CD4-positive, alpha-beta T cell (primary cell): ENCODE measurements around the gene PKNOX2. TPM values are rescaled to one million over a fixed set of nuclear protein-coding genes. Genes with fewer than 3 reads are reported as not detected.

Experiments
- ATAC-seq: fragments of 200-7000 bp; cut with Tn5 transposase; one replicate; pipeline ENCODE4 v1.10.0; 2022; ENCODE audit warnings: mild to moderate bottlenecking; ENCODE audit not compliant: poor library complexity
- CTCF ChIA-PET: fragments of 350-600 bp; sonication (Branson Sonifier 250); formaldehyde crosslinking; loops from one replicate; lab custom pipeline; 2021; ENCODE audit warnings: antibody characterized with exemption, inconsistent platforms; lab: Charles Lee
- POLR2A ChIA-PET: fragments of 350-600 bp; sonication (Branson Sonifier 250); formaldehyde crosslinking; loops from one replicate; lab custom pipeline; 2021; ENCODE audit warnings: antibody characterized with exemption, inconsistent platforms; lab: Charles Lee
- DNase-seq, 14 experiments: peaks; one replicate each; pipeline ENCODE4 v3.0.0-alpha.2; 2013 to 2020; ENCODE audit warnings: mixed read lengths in 2 of 14
- H3K27ac ChIP-seq, 2 donors: one replicate each; pipeline versions ENCODE4 v1.5.1 to v1.7.0; 2013; ENCODE audit warnings: low read length in 2 of 2, low read depth in 1 of 2, mild to moderate bottlenecking in 1 of 2
- H3K27me3 ChIP-seq, 2 experiments: 1 replicate in 1 of 2; 2 replicates in 1 of 2; pipeline versions ENCODE4 v1.6.1 to v1.7.0; 2013; ENCODE audit warnings: low read length in 2 of 2, control low read depth in 1 of 2, mild to moderate bottlenecking in 1 of 2, moderate library complexity in 1 of 2; ENCODE audit not compliant: insufficient read depth in 2 of 2, control insufficient read depth in 1 of 2
- H3K36me3 ChIP-seq: one replicate; pipeline ENCODE4 v1.6.1; 2013; ENCODE audit warnings: low read length, control low read depth; ENCODE audit not compliant: insufficient read depth
- H3K4me1 ChIP-seq: one replicate; pipeline ENCODE4 v1.6.1; 2013; ENCODE audit warnings: low read length, control low read depth; ENCODE audit not compliant: insufficient read depth
- H3K4me3 ChIP-seq: one replicate; pipeline ENCODE4 v1.5.1; 2013; ENCODE audit warnings: mild to moderate bottlenecking, low read length, moderate library complexity
- H3K9me3 ChIP-seq, 2 experiments: 1 replicate in 1 of 2; 2 replicates in 1 of 2; pipeline versions ENCODE4 v1.6.1 to v1.7.0; 2013; ENCODE audit warnings: low read length in 2 of 2, mild to moderate bottlenecking in 2 of 2, control low read depth in 1 of 2, moderate library complexity in 1 of 2; ENCODE audit not compliant: control insufficient read depth in 1 of 2, insufficient read depth in 1 of 2
- H3K27ac Mint-ChIP-seq: one replicate; pipeline ENCODE4 v1.8.0; 2020; ENCODE audit warnings: mixed read lengths
- H3K27me3 Mint-ChIP-seq: one replicate; pipeline ENCODE4 v1.8.0; 2021; ENCODE audit warnings: mixed read lengths
- H3K36me3 Mint-ChIP-seq: one replicate; pipeline ENCODE4 v1.8.0; 2021; ENCODE audit warnings: low read depth, mixed read lengths
- H3K4me1 Mint-ChIP-seq: one replicate; pipeline ENCODE4 v1.8.0; 2021; ENCODE audit warnings: low read depth, mixed read lengths
- H3K4me3 Mint-ChIP-seq: one replicate; pipeline ENCODE4 v1.8.0; 2020; ENCODE audit warnings: mild to moderate bottlenecking, mixed read lengths
- H3K9me3 Mint-ChIP-seq: one replicate; pipeline ENCODE4 v1.8.0; 2020; ENCODE audit warnings: mixed read lengths
- intact Hi-C, 2 experiments: fragments of 100-400 bp; cut with DNase I in 1 of 2; cut with micrococcal nuclease in 1 of 2; formaldehyde crosslinking; loops; one replicate each; pipeline versions ENCODE4 v1.15.1 to v1.9.0; 2023 to 2025; cut with DNase I, micrococcal nuclease
- total RNA-seq, 174 experiments: library from RNA in 2 of 174; stranded (reverse) in 2 of 174; gene quantifications; one replicate each; pipeline ENCODE4 v1.2.3 and lab custom pipeline; 2021 to 2026
- TF ChIP-seq, protein P1 (sequence below): fragments of 200-600 bp; IDR thresholded peaks from one replicate; pipeline ENCODE4 v1.8.0; 2022; ENCODE audit warnings: antibody characterized with exemption, mild to moderate bottlenecking

Gene PKNOX2
- total RNA-seq, 2 experiments from 2014 or later, result not detected

DNA sequence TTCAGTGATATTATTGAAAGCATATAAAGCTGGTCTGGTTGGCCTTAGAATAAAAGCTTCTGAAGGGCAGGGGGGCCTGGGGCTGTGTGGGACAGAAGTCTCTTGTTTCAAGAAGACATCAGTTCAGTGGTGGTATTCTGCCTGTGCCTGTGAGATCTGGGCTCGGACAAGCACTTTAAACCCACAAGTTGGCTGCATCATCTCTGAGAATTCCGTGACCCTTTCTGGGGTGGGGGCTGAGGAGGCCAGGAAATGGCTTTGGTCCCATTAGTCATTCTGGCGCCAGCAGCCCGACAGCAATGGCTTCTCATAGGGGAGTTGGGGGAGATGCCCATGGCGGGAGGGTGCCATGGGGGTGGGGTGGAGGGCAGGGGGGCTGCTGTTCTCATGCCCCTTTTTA lies 104.1 kb downstream of the PKNOX2 start:
- peaks cover 4 to 8% of the 10 kb centered on the region in 2 experiments for H3K27me3 ChIP-seq
- Mint-ChIP-seq H3K4me3 (no peak overlapping the region), H3K9me3 (no peaks in the 10 kb centered on the region), H3K27me3 (peaks cover 60% of the 10 kb centered on the region), H3K36me3 (no peaks in the 10 kb centered on the region), H3K4me1 (no peaks in the 10 kb centered on the region), H3K27ac (no peak overlapping the region)
- intact Hi-C loops, result no loop called here
- H3K9me3 ChIP-seq, result peaks cover 0 to 5% of the 10 kb centered on the region in 2 experiments
- ChIA-PET CTCF (no interaction called here), POLR2A (no interaction called here)
- H3K36me3 ChIP-seq, result no peaks in the 10 kb centered on the region
- no peak for DNase-seq
- H3K27ac ChIP-seq, result no peak overlapping the region
- no peak for ATAC-seq
- H3K4me1 ChIP-seq, result no peaks in the 10 kb centered on the region
- TF ChIP-seq, protein P1, sequence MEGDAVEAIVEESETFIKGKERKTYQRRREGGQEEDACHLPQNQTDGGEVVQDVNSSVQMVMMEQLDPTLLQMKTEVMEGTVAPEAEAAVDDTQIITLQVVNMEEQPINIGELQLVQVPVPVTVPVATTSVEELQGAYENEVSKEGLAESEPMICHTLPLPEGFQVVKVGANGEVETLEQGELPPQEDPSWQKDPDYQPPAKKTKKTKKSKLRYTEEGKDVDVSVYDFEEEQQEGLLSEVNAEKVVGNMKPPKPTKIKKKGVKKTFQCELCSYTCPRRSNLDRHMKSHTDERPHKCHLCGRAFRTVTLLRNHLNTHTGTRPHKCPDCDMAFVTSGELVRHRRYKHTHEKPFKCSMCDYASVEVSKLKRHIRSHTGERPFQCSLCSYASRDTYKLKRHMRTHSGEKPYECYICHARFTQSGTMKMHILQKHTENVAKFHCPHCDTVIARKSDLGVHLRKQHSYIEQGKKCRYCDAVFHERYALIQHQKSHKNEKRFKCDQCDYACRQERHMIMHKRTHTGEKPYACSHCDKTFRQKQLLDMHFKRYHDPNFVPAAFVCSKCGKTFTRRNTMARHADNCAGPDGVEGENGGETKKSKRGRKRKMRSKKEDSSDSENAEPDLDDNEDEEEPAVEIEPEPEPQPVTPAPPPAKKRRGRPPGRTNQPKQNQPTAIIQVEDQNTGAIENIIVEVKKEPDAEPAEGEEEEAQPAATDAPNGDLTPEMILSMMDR, result no peak
- no peak overlapping the region for H3K4me3 ChIP-seq

DNA sequence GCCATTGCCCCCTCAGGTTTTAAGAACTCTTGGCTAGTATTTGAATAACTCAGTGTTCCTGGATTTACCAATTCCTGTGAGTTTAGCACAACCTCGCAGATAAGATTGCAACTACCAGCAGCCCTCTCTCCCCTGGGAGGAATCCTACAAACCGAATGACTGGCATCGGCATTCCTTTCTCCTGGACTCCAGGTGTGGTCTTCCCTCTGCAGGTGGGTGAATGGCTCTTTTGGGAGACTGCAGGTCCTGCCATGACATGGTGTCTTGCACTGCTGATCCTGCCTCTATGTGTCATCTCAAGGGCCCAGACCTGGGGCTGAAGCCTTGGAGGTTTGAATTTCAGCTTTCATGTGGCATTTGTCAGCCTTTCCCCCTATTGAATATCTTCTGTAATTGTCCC lies 105.6 kb downstream of the PKNOX2 start:
- Histone ChIP-seq H3K36me3 (no peaks in the 10 kb centered on the region), H3K4me3 (no peak overlapping the region), H3K27ac (no peak overlapping the region), H3K9me3 (peaks cover 0 to 4% of the 10 kb centered on the region in 2 experiments), H3K4me1 (no peaks in the 10 kb centered on the region), H3K27me3 (peaks cover 0 to 2% of the 10 kb centered on the region in 2 experiments)
- intact Hi-C loops, result loop anchor here in 1 of 2 experiments (1.0 kb wide), 1 partner anchor 31 kb away; no protein-coding TSS in a partner anchor
- no peaks in the 10 kb centered on the region for H3K9me3 Mint-ChIP-seq
- H3K4me1 Mint-ChIP-seq, result no peaks in the 10 kb centered on the region
- POLR2A ChIA-PET, result no interaction called here
- DNase-seq, result no peak
- TF ChIP-seq, protein P1, result no peak
- H3K4me3 Mint-ChIP-seq, result no peak overlapping the region
- ATAC-seq, result no peak
- H3K27ac Mint-ChIP-seq, result no peak overlapping the region
- CTCF ChIA-PET, result no interaction called here
- H3K27me3 Mint-ChIP-seq, result peaks cover 53% of the 10 kb centered on the region
- H3K36me3 Mint-ChIP-seq, result no peaks in the 10 kb centered on the region

DNA sequence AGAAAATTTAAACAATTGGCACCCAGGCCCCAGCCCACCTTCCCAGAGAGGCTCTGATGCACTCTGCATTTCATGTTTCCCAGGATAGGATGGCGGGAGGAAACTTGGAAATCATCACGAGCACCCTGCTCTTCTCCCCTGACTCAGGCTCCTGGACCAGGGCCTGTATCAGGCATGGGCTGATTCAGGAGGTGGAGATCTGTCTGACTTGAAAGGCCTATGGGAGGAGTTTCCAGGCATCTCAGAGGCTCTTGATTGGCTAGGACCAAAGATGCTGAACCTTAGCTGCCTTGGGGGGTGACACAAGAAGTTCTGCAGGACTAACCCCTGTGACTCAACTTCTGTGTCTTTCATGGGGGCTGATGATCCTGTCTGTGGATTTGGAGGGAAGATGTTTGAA lies 106.2 kb downstream of the PKNOX2 start:
- DNase-seq (no peak), ATAC-seq (no peak)
- no peak overlapping the region for H3K27ac Mint-ChIP-seq
- no peaks in the 10 kb centered on the region for H3K4me1 Mint-ChIP-seq
- Histone ChIP-seq H3K27ac (no peak overlapping the region), H3K4me3 (no peak overlapping the region), H3K9me3 (peaks cover 0 to 4% of the 10 kb centered on the region in 2 experiments), H3K27me3 (peaks cover 0 to 2% of the 10 kb centered on the region in 2 experiments), H3K4me1 (no peaks in the 10 kb centered on the region), H3K36me3 (no peaks in the 10 kb centered on the region)
- ChIA-PET POLR2A (no interaction called here), CTCF (no interaction called here)
- H3K9me3 Mint-ChIP-seq, result no peaks in the 10 kb centered on the region
- intact Hi-C loops, result loop anchor here in 1 of 2 experiments (1.0 kb wide), 1 partner anchor 31 kb away; no protein-coding TSS in a partner anchor
- TF ChIP-seq, protein P1, result no peak
- peaks cover 48% of the 10 kb centered on the region for H3K27me3 Mint-ChIP-seq
- no peaks in the 10 kb centered on the region for H3K36me3 Mint-ChIP-seq
- no peak overlapping the region for H3K4me3 Mint-ChIP-seq
